ENCODE measurements around the gene ACAN. TPM values are rescaled to one million over a fixed set of nuclear protein-coding genes. Genes with fewer than 3 reads are reported as not detected.

ACAN gene
- total RNA-seq, 4 donors from 2014 or later = 0.38 TPM; not detected in 3

- no peak for TF ChIP-seq CTCF (IDR thresholded peaks at IDR 0.05)
- TF ChIP-seq POLR2A (IDR thresholded peaks at IDR 0.05) = no peak
- Histone ChIP-seq H3K27me3 (no peaks in the 10 kb centered on the region), H3K9me3 (no peaks in the 10 kb centered on the region)
Measured at GRCh38 chr15:88871313-88871712, 68.1 kb downstream of the ACAN start.

GRCh38 chr15:88872106-88872505, 68.9 kb downstream of the ACAN start:
- H3K4me3 ChIP-seq = no peak overlapping the region
- H3K27me3 ChIP-seq = no peaks in the 10 kb centered on the region
- TF ChIP-seq POLR2A (IDR thresholded peaks at IDR 0.05) (no peak), CTCF (IDR thresholded peaks at IDR 0.05) (no peak)
- no peak for DNase-seq
- no peak overlapping the region for H3K27ac ChIP-seq
- no peaks in the 10 kb centered on the region for H3K4me1 ChIP-seq
- no peaks in the 10 kb centered on the region for H3K9me3 ChIP-seq
- H3K36me3 ChIP-seq = no peaks in the 10 kb centered on the region

More at GRCh38 chr15:88871313-88871712, 68.1 kb downstream of the ACAN start:
- no peaks in the 10 kb centered on the region for H3K36me3 ChIP-seq
- no peak overlapping the region for H3K4me3 ChIP-seq
- DNase-seq = no peak
- no peak overlapping the region for H3K27ac ChIP-seq
- H3K4me1 ChIP-seq = no peaks in the 10 kb centered on the region

GRCh38 chr15:88872706-88873105, 69.5 kb downstream of the ACAN start:
- no peak for DNase-seq
- Histone ChIP-seq H3K4me3 (no peak overlapping the region), H3K27me3 (no peaks in the 10 kb centered on the region), H3K9me3 (no peaks in the 10 kb centered on the region), H3K27ac (no peak overlapping the region), H3K4me1 (no peaks in the 10 kb centered on the region), H3K36me3 (no peaks in the 10 kb centered on the region)
- TF ChIP-seq POLR2A (IDR thresholded peaks at IDR 0.05) (no peak), CTCF (IDR thresholded peaks at IDR 0.05) (no peak)

- Histone ChIP-seq H3K4me3 (no peak overlapping the region), H3K4me1 (no peaks in the 10 kb centered on the region), H3K9me3 (no peaks in the 10 kb centered on the region), H3K27ac (no peak overlapping the region), H3K36me3 (no peaks in the 10 kb centered on the region), H3K27me3 (no peaks in the 10 kb centered on the region)
- TF ChIP-seq POLR2A (IDR thresholded peaks at IDR 0.05) (no peak), CTCF (IDR thresholded peaks at IDR 0.05) (no peak)
- DNase-seq = no peak
Measured at GRCh38 chr15:88873786-88874185, 70.5 kb downstream of the ACAN start.

GRCh38 chr15:88874275-88874674, 71.0 kb downstream of the ACAN start:
- H3K27me3 ChIP-seq = no peaks in the 10 kb centered on the region
- H3K4me3 ChIP-seq = no peak overlapping the region
- no peaks in the 10 kb centered on the region for H3K36me3 ChIP-seq
- H3K27ac ChIP-seq = no peak overlapping the region
- no peak for DNase-seq
- no peaks in the 10 kb centered on the region for H3K9me3 ChIP-seq
- no peaks in the 10 kb centered on the region for H3K4me1 ChIP-seq
- TF ChIP-seq POLR2A (IDR thresholded peaks at IDR 0.05) = no peak

GRCh38 chr15:88874684-88875083, 71.4 kb downstream of the ACAN start:
- TF ChIP-seq CTCF (IDR thresholded peaks at IDR 0.05) = no peak
- TF ChIP-seq POLR2A (IDR thresholded peaks at IDR 0.05) = no peak

More at GRCh38 chr15:88874684-88875083, 71.4 kb downstream of the ACAN start:
- Histone ChIP-seq H3K4me1 (no peaks in the 10 kb centered on the region), H3K9me3 (no peaks in the 10 kb centered on the region), H3K36me3 (no peaks in the 10 kb centered on the region), H3K27me3 (no peaks in the 10 kb centered on the region), H3K4me3 (no peak overlapping the region), H3K27ac (no peak overlapping the region)
- DNase-seq = no peak
